ENCODE measurements around the gene DYDC2.
"Not testable (repeated sequence)": the region's sequence is repeated elsewhere in the genome, so short reads cannot be mapped to it uniquely, and the experiment has no call there.

The DYDC2 gene

GRCh38 chr10:80414142-80414895 is 57.7 kb downstream of the DYDC2 start:
- Mint-ChIP-seq H3K27me3 (no peaks in the 10 kb centered on the region), H3K4me3 (no peak overlapping the region), H3K36me3 (ENCODE audit: low read depth) (no peaks in the 10 kb centered on the region), H3K9me3 (no peaks in the 10 kb centered on the region), H3K4me1 (ENCODE audit: low read depth) (peaks cover 40% of the 10 kb centered on the region), H3K27ac (no peak overlapping the region)

- Mint-ChIP-seq H3K27me3 (no peaks in the 10 kb centered on the region), H3K36me3 (ENCODE audit: low read depth) (no peaks in the 10 kb centered on the region), H3K27ac (no peak overlapping the region), H3K9me3 (no peaks in the 10 kb centered on the region), H3K4me1 (ENCODE audit: low read depth) (peaks cover 28% of the 10 kb centered on the region), H3K4me3 (no peak overlapping the region)
Observed at GRCh38 chr10:80415734-80416478, 59.3 kb downstream of the DYDC2 start.

GRCh38 chr10:80416479-80417098 is 60.0 kb downstream of the DYDC2 start:
- H3K27ac Mint-ChIP-seq: no peak overlapping the region
- peaks cover 29% of the 10 kb centered on the region for H3K4me1 Mint-ChIP-seq (ENCODE audit: low read depth)
- no peaks in the 10 kb centered on the region for H3K36me3 Mint-ChIP-seq (ENCODE audit: low read depth)
- no peaks in the 10 kb centered on the region for H3K9me3 Mint-ChIP-seq
- no peak overlapping the region for H3K4me3 Mint-ChIP-seq
- no peaks in the 10 kb centered on the region for H3K27me3 Mint-ChIP-seq

GRCh38 chr10:80417256-80417655 is 60.7 kb downstream of the DYDC2 start:
- not testable (repeated sequence) for H3K4me3 Mint-ChIP-seq; H3K9me3 Mint-ChIP-seq; H3K27me3 Mint-ChIP-seq; H3K36me3 Mint-ChIP-seq (ENCODE audit: low read depth); H3K27ac Mint-ChIP-seq
- peaks cover 30% of the 10 kb centered on the region for H3K4me1 Mint-ChIP-seq (ENCODE audit: low read depth)
